KMS-11 (cell line): Measurements from ENCODE around the gene PDE6H.

Source experiments
- H2AFZ ChIP-seq: fragments of 200-600 bp; sonication (generic); 2 replicates; pipeline ENCODE4 v1.6.1; 2016; ENCODE audit warnings: antibody characterized with exemption, mixed run types, low read depth
- H3K27ac ChIP-seq: fragments of 200-600 bp; sonication (generic); 2 replicates; pipeline ENCODE4 v1.6.1; 2016; ENCODE audit warnings: mild to moderate bottlenecking, mixed run types
- H3K27me3 ChIP-seq: fragments of 200-600 bp; sonication (generic); 2 replicates; pipeline ENCODE4 v1.6.1; 2017; ENCODE audit warnings: mild to moderate bottlenecking, low read depth, mixed run types, moderate library complexity; ENCODE audit not compliant: insufficient read depth
- H3K36me3 ChIP-seq: fragments of 200-600 bp; sonication (generic); 2 replicates; pipeline ENCODE4 v1.6.1; 2017; ENCODE audit warnings: mild to moderate bottlenecking, mixed run types; ENCODE audit not compliant: insufficient read depth
- H3K4me1 ChIP-seq: fragments of 200-600 bp; sonication (generic); 2 replicates; pipeline ENCODE4 v1.6.1; 2016; ENCODE audit warnings: mild to moderate bottlenecking, low read depth, mixed run types; ENCODE audit not compliant: poor library complexity, severe bottlenecking
- H3K4me2 ChIP-seq: fragments of 200-600 bp; sonication (generic); 2 replicates; pipeline ENCODE4 v1.7.0; 2016; ENCODE audit warnings: mild to moderate bottlenecking, mixed run types
- H3K4me3 ChIP-seq: fragments of 200-600 bp; sonication (generic); IDR thresholded peaks from 2 replicates; pipeline ENCODE4 v1.6.1; 2017; ENCODE audit warnings: low read depth, low read length, mixed read lengths; ENCODE audit not compliant: insufficient read depth
- H3K79me2 ChIP-seq: fragments of 200-600 bp; sonication (generic); 2 replicates; pipeline ENCODE4 v1.6.1; 2016; ENCODE audit warnings: low read depth, mixed run types; ENCODE audit not compliant: insufficient read depth
- H3K9ac ChIP-seq: fragments of 200-600 bp; sonication (generic); 2 replicates; pipeline ENCODE4 v1.6.1; 2016; ENCODE audit warnings: mild to moderate bottlenecking, mixed run types
- H4K20me1 ChIP-seq: fragments of 200-600 bp; sonication (generic); 2 replicates; pipeline ENCODE4 v1.6.1; 2016; ENCODE audit warnings: mild to moderate bottlenecking, mixed run types; ENCODE audit not compliant: insufficient read depth
- TF ChIP-seq, protein P1 (sequence below): fragments of 200-600 bp; sonication (generic); conservative IDR thresholded peaks from 2 replicates; pipeline ENCODE4 v1.6.1; 2017; ENCODE audit warnings: low read depth, mild to moderate bottlenecking, antibody characterized with exemption, low read length, moderate library complexity, mixed read lengths

Gene PDE6H

GRCh38 chr12:14934511-14934910, 38.3 kb upstream of the PDE6H start:
- Histone ChIP-seq H3K9ac (no peak overlapping the region), H4K20me1 (no peaks in the 10 kb centered on the region), H3K79me2 (no peaks in the 10 kb centered on the region), H3K4me2 (no peak overlapping the region), H3K36me3 (no peaks in the 10 kb centered on the region), H3K27ac (no peak overlapping the region), H3K27me3 (no peaks in the 10 kb centered on the region), H3K4me3 (no peak overlapping the region), H3K4me1 (no peaks in the 10 kb centered on the region), H2AFZ (no peak overlapping the region)
- TF ChIP-seq, protein P1, sequence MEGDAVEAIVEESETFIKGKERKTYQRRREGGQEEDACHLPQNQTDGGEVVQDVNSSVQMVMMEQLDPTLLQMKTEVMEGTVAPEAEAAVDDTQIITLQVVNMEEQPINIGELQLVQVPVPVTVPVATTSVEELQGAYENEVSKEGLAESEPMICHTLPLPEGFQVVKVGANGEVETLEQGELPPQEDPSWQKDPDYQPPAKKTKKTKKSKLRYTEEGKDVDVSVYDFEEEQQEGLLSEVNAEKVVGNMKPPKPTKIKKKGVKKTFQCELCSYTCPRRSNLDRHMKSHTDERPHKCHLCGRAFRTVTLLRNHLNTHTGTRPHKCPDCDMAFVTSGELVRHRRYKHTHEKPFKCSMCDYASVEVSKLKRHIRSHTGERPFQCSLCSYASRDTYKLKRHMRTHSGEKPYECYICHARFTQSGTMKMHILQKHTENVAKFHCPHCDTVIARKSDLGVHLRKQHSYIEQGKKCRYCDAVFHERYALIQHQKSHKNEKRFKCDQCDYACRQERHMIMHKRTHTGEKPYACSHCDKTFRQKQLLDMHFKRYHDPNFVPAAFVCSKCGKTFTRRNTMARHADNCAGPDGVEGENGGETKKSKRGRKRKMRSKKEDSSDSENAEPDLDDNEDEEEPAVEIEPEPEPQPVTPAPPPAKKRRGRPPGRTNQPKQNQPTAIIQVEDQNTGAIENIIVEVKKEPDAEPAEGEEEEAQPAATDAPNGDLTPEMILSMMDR: no peak

DNA sequence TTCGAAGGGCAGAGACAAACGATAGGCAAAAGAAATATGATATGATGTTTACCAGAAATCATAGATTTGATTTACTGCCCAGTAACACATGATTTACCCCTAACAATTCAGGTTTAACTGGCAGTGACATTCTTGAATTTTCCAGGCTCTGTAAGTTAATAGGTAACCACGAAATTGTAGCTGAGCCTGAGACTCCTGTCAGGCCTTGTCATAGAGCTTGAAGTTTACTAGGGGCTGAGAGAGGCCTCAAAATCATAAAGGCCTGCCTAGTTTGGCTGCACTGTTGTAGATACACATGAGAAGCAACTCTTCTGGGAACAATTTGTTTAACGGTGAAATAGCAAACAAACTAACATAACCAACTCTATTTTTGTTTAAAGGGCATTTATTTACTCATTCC, 37.8 kb upstream of the PDE6H start:
- no peak overlapping the region for H3K4me3 ChIP-seq
- no peaks in the 10 kb centered on the region for H4K20me1 ChIP-seq
- no peak overlapping the region for H3K4me2 ChIP-seq
- no peaks in the 10 kb centered on the region for H3K27me3 ChIP-seq
- H3K4me1 ChIP-seq: no peaks in the 10 kb centered on the region
- no peaks in the 10 kb centered on the region for H3K36me3 ChIP-seq
- no peak overlapping the region for H3K9ac ChIP-seq
- no peaks in the 10 kb centered on the region for H3K79me2 ChIP-seq
- H2AFZ ChIP-seq: no peak overlapping the region
- TF ChIP-seq, protein P1: no peak
- H3K27ac ChIP-seq: no peak overlapping the region

GRCh38 chr12:14936224-14936861, 36.5 kb upstream of the PDE6H start:
- Histone ChIP-seq H3K9ac (no peak overlapping the region), H4K20me1 (no peaks in the 10 kb centered on the region), H3K36me3 (no peaks in the 10 kb centered on the region), H3K4me3 (no peak overlapping the region), H3K79me2 (no peaks in the 10 kb centered on the region), H3K27ac (no peak overlapping the region), H3K27me3 (no peaks in the 10 kb centered on the region), H2AFZ (no peak overlapping the region), H3K4me2 (no peak overlapping the region), H3K4me1 (no peaks in the 10 kb centered on the region)
- TF ChIP-seq, protein P1: no peak

- Histone ChIP-seq H3K9ac (no peak overlapping the region), H3K79me2 (no peaks in the 10 kb centered on the region), H3K36me3 (no peaks in the 10 kb centered on the region), H3K4me3 (no peak overlapping the region), H3K4me1 (no peaks in the 10 kb centered on the region), H3K4me2 (no peak overlapping the region), H2AFZ (no peak overlapping the region), H3K27me3 (no peaks in the 10 kb centered on the region), H4K20me1 (no peaks in the 10 kb centered on the region), H3K27ac (no peak overlapping the region)
- TF ChIP-seq, protein P1: no peak
Measured at GRCh38 chr12:14937014-14937413, 35.8 kb upstream of the PDE6H start.
